RWPE1 (cell line): Measurements from ENCODE around the gene GUK1.

Experiments used
- CTCF ChIA-PET: fragments of 350-600 bp; sonication (Branson Sonifier 250); formaldehyde crosslinking; extraction: SDS; loops from one replicate; lab custom pipeline; 2021; lab: Yijun Ruan, JAX
- POLR2A ChIA-PET: fragments of 400-600 bp; formaldehyde crosslinking; extraction: SDS; loops from one replicate; lab custom pipeline; 2020; ENCODE audit warnings: antibody characterized with exemption; ENCODE audit not compliant: low non-redundant PET; lab: Yijun Ruan, JAX
- DNase-seq: peaks from one replicate; pipeline ENCODE4 v3.0.0; 2012; ENCODE audit warnings: low spot score
- H3K27ac ChIP-seq: fragments of 450-650 bp; 2 replicates; pipeline ENCODE4 v1.5.1; 2017
- CTCF ChIP-seq: fragments of 450-650 bp; conservative IDR thresholded peaks from 2 replicates; pipeline ENCODE4 v1.5.1; 2017; ENCODE audit warnings: low read depth, mild to moderate bottlenecking

Gene GUK1

GRCh38 chr1:228147151-228147693, 7.1 kb downstream of the GUK1 start:
- DNase-seq, result no peak
- CTCF ChIA-PET, result no interaction called here
- POLR2A ChIA-PET, result no interaction called here
- H3K27ac ChIP-seq, result peak overlapping the region; percentile 100
- TF ChIP-seq CTCF, result no peak

- POLR2A ChIA-PET, result no interaction called here
- no peak for DNase-seq
- CTCF ChIA-PET, result interaction anchor here (0.8 kb wide), 1 partner anchor 18 kb away, joined by 4 read pairs; no protein-coding TSS in a partner anchor
- peak overlapping the region; percentile 100 for H3K27ac ChIP-seq
- TF ChIP-seq CTCF, result no peak
Observed at GRCh38 chr1:228147768-228148167, 7.7 kb downstream of the GUK1 start.

GRCh38 chr1:228148196-228148861, 8.2 kb downstream of the GUK1 start:
- H3K27ac ChIP-seq, result peak overlapping the region; percentile 100
- CTCF ChIA-PET, result interaction anchor here (0.5 to 0.8 kb wide), 2 partner anchors 8 to 18 kb away, joined by 3 to 4 read pairs; partner anchors contain the start of gene GUK1
- peak; percentile 15 for DNase-seq
- POLR2A ChIA-PET, result interaction anchor here (0.6 kb wide), 1 partner anchor 16 kb away, joined by 3 read pairs; no protein-coding TSS in a partner anchor
- TF ChIP-seq CTCF, result no peak

- ChIA-PET POLR2A (interaction anchor here (0.6 to 1.5 kb wide), 3 partner anchors 14 to 17 kb away, joined by 3 to 11 read pairs (median 4); partner anchors contain the start of gene IBA57), CTCF (no interaction called here)
- no peak for TF ChIP-seq CTCF
- peak overlapping the region; percentile 100 for H3K27ac ChIP-seq
- DNase-seq, result peak; percentile 56
Observed at GRCh38 chr1:228148935-228149405, 8.9 kb downstream of the GUK1 start.

- peak within 1 kb of the TSS; percentile 100 for H3K27ac ChIP-seq
- TF ChIP-seq CTCF, result no peak
- CTCF ChIA-PET, result no interaction called here
- peak; percentile 77 for DNase-seq
- POLR2A ChIA-PET, result interaction anchor here (0.6 to 1.5 kb wide), 2 partner anchors 13 to 16 kb away, joined by 4 to 11 read pairs; partner anchors contain the start of gene IBA57
Observed at GRCh38 chr1:228149406-228150119, 9.5 kb downstream of the GUK1 start, which contains the start of gene GJC2. Gene GJC2 (plus strand): TSS chr1:228149930. CDS start chr1:228157759, 7,829 bp downstream.

- ChIA-PET CTCF (no interaction called here), POLR2A (interaction anchor here (1.4 to 1.5 kb wide), 2 partner anchors 13 to 15 kb away, joined by 11 read pairs; no protein-coding TSS in a partner anchor)
- DNase-seq, result no peak
- H3K27ac ChIP-seq, result peak overlapping the region; percentile 100
- TF ChIP-seq CTCF, result no peak
Observed at GRCh38 chr1:228150120-228150460, 10.0 kb downstream of the GUK1 start.
